NCI-H2107 treated with DMSO at 0.1 percent for 48 hours (cell line): ENCODE measurements around the gene MX2.
"Not testable (repeated sequence)": the region's sequence is repeated elsewhere in the genome, so short reads cannot be mapped to it uniquely, and the experiment has no call there.

Source experiments
- DNase-seq: peaks from one replicate; lab custom pipeline; 2025; ENCODE audit not compliant: unreplicated experiment; lab: John Stamatoyannopoulos, UW

Gene MX2, protein sequence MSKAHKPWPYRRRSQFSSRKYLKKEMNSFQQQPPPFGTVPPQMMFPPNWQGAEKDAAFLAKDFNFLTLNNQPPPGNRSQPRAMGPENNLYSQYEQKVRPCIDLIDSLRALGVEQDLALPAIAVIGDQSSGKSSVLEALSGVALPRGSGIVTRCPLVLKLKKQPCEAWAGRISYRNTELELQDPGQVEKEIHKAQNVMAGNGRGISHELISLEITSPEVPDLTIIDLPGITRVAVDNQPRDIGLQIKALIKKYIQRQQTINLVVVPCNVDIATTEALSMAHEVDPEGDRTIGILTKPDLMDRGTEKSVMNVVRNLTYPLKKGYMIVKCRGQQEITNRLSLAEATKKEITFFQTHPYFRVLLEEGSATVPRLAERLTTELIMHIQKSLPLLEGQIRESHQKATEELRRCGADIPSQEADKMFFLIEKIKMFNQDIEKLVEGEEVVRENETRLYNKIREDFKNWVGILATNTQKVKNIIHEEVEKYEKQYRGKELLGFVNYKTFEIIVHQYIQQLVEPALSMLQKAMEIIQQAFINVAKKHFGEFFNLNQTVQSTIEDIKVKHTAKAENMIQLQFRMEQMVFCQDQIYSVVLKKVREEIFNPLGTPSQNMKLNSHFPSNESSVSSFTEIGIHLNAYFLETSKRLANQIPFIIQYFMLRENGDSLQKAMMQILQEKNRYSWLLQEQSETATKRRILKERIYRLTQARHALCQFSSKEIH

DNA sequence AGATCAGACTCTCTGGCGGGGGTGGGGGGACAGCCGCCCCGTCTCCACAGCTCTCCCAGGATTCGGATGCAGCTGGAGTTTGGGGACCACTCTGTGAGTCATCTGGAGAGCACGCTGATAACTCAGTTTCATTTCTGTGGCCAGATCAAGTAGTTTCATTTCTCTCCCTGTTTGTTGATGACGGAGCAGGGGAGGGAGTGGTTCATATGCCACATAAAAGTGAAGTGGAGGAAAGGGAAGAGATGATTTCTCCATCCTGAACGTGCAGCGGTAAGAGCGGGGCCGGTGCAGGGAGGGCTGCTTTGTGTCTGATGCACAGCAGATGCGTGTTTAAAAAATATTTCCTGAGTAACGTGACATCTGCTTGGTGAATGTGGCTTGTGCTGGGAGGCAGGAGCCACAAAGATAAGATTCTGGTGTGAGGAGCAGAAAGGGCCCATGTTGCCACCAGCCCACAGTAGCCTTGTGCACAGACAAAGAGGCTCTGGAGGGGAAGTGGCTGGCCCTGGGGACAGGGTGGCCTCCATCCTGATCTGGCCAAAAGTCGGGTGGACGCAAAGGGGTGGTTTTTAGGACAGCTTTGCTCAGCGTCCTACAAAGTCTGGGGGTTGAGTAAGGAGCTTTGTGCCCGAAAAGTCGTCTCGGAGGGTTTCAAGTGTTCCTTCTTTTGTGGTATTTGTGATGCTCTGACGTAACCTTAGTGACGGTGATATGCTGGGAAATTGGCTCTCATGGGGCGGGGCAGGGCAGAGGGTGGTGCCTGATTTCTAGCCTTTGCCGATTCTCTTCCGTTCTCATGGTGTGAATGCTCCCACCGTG, at the start of gene MX2:
Gene MX2 (plus strand): TSS at position 242 of the 819 bp plus-strand sequence. CDS start 14,880 bp downstream, outside the sequence.
- peak; percentile 42 for DNase-seq

DNA sequence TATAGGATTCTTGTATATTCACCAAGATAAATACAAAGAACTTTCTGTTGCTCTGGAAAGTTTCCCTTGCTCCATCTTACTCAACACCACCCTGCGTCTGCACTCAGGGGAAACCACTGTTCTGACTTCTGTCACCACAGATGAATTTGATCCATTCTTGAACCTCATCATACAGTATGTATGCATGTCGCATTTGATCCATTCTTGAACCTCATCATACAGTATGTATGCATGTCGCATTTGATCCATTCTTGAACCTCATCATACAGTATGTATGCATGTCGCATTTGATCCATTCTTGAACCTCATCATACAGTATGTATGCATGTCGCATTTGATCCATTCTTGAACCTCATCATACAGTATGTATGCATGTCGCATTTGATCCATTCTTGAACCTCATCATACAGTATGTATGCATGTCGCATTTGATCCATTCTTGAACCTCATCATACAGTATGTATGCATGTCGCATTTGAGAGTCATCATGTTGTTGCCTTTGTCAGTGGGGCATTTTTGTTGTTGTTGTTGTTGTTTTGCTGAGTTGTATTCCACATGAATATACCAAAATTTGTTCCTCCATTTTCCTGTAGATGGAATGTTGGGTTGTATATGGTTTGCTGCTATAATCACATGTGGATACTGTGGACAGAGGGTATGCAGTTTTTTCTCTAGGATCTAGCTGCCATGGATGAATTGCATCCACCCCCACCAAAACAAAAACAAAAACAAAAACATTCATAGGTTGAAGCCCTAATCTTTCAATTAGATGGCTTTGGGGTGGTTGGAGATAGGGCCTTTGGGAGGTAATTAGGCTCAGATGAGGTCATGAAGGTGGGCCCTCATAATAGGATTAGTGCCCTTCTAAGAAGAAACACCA, 48.3 kb upstream of the MX2 start:
- not testable (repeated sequence) for DNase-seq

DNA sequence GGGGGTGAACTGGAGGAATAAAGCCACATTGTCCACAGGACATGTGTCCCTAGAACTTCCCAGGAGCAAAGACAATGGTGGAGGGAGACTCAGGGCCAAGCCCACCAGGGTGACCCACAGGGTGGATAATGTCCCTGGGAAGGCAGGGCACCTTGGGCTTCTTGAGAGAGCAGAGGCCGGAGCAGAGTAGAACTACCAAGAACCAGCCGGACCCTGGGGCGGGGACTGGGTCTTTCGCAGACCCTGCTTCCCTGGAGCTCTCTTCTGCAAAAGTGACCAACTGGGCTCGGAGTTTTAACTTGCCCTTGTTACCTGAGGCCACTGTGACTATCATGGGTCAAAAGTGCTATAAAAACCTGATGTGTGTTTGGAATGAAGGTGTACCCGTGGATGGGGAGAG, 46.1 kb upstream of the MX2 start:
- DNase-seq, result no peak

DNA sequence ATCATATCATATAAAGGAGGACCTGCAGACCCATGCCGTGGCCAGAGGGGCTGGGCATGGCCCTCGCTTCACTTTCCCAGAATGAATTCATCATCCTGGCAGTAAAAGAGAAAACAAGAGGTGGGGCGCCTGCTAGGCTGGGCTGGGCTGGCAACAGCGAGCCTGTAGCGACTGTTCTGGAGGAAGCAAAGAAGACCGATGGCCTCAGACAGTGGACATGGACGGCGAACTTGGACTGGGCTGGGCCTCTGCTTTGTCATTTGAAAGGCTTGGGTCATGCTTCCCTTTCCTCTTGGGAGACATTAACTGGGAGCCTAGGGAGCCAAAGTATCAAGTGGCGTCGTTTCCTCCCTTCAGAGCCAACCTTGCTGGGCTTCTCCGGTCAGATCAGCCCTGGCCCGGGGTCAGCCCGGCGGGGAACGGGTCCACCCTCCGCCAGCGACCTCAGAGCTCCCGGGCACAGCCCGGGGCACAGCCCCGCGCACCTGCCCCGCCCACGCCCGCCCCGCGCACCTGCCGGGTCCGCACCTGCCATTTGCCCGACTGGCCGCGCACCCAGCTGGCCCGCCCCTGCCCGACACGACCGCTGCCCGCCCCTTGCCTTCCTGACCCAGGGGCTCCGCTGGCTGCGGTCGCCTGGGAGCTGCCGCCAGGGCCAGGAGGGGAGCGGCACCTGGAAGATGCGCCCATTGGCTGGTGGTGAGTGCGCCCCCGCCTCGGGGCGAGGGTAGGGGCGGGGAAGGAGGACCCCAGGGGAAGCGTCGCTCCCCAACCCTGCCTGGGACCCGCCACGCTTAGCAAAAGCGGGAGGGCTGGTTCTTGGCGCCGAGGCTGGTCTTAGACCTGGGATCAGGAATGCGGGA, 45.4 kb upstream of the MX2 start, which contains the start of gene FAM3B:
Gene FAM3B (plus strand): TSS at position 602 of the 863 bp plus-strand sequence. CDS start 79 bp downstream, at position 681.
- peak; percentile 25 for DNase-seq

DNA sequence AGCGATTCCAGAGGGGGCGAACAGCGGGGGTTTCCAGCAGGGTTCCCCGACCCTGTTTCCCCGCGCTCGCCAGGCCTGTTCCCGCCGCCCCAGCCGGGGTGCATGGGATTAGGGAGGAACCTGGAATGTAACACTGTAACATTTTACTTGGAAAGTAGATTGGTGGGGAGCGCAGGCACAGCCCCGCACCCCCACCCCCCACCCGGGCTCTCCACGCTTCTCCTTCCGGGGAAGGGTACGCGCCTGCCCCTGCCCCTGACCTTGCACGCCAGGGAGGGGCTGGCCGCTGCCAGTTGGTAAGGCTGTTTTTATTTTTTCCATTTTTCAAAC, 44.8 kb upstream of the MX2 start:
- DNase-seq, result no peak

DNA sequence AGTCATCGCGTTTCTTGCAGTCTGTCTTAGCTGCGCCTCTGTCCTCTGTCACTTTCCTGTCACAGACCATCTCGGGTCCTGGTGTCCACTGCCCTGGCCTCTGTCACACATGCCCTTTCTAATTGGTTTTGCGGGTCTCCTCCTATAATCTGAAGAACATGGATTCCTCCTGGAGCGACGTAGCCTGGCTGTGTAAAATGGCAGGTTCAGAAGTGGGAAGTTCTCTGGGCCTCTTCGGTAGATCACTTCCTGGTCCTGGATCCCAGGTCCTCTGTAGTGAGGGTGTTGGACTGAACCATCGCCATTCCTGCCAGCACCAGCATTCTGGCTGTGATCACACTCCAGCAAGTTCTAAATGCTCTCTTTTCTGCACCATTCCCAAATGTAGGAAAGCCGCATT, 44.4 kb upstream of the MX2 start:
- peak; percentile 23 for DNase-seq

DNA sequence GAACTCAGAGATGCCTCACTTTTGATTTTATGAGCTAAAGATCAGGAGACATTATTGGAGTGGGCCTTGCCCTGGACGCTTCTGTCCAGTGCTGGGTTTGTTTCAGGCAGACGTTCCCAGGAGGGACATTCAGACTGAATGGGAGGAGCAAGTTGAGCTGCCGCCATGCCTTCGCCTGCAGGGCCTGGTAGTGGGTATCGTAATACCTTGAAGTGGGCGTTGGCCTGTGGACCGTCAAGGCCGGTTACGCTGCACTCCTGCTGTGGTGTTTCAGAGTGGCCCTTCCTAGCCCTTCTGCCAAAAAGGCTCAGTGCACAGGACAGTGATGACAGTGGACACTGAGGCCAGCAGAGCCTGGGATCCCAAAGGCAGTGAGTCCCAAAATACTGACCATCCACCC, 43.6 kb upstream of the MX2 start:
- DNase-seq, result no peak

DNA sequence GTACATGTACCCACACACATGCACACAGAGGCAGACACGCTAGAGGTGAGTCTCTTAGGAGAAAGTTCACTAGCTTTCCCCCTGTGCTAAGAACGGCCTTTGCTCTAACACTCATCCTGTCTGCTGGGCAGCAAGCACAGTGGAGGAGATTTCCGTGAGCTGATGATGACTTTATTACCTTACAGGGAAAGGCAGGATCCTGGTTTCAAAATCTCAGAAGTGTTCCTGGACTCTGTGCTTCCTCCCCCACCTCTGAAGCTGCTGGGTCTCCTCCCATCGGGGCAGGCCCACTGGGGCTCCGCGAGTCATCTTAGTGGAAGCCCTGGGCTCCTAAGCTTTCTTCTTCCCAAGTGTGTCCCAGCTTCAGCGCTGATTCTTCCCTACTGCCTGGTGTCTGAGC, 42.6 kb upstream of the MX2 start:
- no peak for DNase-seq

DNA sequence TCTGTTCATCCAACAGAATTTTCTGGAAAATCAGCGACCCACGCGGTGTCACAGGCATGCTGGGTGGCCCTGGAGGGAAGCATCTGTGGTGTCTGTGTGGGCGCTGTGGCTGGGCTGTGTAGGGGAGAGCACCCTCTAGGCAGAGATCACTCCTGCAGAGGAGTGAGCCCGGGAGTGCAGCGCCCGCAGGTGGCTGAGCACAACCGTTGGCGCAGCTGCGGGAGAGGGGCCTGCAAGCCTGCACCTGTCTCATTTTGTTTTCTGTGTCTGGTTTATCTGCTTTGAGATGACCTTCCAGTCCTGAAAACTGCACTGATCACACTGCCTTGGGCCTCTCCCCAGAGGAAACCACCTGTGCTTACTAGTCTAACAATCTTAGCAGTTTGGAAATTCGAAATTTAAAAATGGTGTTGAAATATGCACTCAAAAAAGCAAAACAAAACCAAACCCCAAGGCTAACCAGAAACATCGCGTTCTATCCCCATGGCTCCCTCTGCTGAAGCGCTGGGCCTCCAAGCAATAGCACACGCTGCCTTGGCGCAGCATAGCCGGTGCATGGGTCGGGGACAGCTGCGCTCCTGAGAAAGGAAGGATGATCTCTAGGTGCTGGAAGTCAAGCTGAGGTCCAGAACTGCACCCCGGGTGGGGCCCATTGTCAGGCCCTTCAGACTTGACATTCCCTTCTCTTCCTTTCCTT, 40.5 kb upstream of the MX2 start:
- DNase-seq, result peak; percentile 68

DNA sequence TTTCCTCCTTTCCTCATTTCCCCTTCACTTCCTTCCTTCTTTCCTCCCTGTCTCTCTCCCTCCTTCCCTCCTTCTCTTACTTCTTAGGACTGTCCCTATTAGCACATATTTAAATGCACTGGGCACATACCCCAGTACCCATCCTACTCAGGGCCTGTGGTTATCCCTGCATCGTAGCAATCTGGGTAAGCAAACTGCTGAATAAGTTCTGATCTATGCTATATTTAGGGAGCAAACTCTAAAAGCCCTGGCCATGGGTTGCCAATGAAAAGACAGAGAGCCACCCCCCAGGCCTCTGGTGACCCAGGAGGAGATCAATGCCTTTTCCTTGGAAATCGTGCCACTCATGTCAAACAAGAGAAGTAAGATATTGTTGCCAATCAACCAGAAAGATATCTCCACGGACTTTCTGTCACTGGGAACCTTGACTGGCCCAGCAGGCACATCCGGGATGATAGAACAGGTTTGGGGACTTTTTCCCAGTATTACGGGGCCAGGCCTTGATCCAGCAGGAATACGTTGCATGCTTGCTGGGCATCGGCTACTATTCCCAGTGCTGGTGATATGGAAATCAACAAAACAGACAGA, 39.8 kb upstream of the MX2 start:
- DNase-seq, result no peak

DNA sequence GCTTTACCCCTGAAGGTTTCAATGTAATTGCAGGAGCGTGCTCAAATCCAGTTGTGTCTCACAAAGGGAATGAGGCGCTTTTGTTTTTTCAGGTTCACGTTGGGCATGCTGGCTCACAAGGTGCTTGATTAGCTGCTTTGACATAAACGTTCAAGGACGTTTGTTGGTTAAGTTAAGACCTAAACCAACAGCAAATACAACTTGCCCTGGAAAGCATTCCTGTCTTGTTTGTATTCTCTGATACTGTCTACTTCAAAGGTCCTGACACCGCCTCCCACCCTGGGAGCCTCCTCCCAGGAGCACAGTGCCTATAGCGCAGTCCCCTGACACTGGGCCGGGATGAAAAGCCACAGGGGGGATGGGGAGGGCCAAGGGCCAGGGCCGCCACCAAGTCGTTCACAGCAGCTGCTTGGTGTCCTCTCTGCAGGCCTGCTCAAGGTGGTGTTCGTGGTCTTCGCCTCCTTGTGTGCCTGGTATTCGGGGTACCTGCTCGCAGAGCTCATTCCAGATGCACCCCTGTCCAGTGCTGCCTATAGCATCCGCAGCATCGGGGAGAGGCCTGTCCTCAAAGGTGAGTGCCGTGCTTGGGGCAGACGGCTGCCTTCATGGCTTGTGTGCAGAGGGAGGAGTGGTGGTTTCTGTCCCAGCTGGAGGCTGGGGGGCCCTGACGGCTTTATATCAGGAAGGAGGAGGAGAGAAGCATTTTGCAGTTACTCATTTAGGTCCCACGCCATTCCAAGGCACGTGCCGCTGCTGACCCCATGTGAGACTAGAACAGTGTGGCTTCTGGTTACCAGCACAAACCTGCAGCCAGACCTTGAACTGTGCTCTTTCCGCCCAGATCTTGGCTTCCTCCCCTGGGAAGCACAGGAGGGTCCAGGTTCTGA, 39.1 kb upstream of the MX2 start:
- no peak for DNase-seq

DNA sequence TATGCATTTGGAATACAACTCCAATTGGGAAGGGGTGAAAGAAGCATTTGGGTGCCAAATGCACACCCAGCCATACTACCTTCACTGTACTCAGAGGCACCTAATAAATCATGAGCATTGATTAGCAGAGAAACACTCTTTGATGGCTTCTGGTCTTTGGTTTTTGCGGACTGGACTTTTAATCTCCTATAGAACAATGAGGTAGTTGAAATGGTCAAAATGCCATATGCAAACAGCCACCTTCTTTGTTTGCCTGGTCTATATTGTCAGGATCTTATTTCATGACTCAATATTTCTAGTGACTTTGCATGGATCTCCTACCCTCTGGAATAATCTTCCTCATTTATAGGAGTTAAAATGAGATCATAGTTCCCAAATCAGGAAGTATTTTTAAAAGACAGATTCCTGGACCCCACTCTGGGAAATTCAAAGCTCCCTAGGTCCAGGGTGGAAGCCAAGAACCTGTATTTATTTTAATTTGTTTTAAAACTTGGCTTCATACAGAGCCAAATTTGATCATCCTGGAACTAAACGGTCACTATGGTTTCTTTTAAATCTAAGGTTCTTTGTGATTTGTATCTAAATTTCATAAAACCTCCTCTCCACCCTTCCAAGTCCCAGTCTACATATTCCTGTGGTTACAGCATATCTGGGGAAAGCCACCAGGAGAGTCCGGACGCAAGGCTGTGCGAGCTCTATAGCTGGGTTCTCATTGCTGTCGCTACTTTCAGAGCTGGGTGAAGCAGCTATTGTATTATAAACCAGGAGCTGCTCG, 36.5 kb upstream of the MX2 start:
- no peak for DNase-seq

DNA sequence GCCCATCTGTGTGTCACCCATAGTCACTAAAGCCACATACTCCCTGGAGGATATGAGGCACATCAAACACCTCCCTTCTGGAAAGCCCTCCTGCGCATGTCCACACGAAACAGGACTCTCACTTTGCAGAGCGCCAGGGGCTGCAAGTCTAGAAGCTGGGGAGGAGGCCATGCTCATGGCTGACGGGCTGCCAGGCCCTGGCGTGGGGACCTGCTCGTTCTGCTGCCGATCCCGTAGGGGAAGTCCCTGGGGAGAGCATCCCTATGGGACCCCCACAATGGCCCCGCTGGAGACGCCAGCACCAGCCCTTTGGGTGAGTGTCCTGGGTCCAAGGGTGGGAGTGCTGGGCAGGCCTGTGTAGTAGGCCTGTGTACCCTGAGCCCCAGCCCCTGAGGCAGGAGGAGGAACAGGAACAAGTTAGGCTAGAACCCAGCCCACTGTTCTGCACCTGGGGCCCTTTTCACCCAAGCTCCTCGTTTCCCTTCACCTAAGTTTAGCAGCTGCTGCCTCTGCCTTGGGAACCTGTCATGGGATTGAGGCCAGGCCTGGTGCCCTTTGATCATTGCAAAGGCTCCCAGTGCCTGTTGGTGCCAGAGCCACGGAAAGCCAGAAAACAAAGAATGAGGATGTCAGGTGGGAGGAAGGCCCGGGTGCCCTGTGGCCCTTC, 35.3 kb upstream of the MX2 start:
- DNase-seq, result no peak

DNA sequence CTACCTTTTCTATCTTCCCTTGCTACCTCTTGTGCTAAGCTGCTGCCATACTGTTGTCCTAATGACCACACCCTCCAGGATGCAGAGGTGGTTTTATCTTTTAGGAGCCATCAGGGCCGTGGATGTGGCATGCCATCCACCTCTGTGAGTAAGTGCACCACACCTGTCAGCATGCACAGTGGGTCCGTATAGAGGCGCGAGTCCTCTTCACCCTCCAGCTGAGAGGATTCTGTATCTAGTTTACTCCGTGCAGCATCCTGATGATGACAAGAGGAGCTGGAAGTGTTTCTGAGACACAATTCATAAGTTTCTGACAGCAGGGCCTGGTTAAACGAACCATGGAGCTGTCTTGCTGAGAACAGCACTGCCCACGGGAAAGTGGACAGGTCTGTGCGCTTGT, 34.1 kb upstream of the MX2 start:
- no peak for DNase-seq

DNA sequence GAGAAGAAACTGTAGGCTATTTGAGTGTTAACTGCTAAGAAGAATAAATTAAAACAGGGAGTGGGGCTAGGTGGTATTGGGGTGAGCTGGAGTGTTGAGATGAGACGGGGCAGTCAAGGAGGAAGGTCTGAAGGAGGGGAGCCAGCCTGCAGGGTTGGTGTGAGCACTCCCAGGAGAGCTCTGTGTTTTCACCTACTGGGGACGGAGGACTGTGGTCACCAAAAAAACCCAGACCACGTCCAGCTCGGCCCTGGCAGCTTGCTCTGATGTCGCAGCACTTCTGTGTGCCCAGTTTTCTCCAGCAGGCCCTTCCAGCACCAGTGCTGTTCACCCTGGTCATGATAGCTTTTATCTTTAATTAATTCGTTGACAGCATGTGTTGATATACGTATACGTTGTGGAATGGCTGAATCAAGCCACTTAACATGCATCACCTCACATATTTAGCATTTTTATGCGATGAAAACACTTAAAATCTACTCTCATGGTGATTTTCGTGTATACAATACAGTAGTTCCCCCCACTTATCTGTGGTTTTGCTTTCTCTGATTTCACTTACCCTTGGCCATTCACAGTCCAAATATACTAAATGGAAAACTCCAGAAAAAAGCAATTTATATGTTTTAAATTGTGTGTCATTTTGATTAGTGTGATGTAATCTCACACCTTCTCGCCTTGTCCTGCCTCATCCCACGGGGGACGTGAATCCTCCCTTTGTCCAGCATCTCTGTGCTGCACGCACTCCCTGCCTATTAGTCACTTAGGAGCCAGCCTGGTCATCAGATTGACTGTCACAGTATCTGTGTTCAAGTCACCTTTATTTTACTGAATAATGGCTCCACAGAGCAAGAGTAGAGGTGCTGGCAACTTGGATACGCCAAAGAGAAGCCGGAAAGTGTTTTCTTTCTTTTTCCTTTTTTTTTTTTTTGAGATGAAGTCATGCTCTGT, 32.9 kb upstream of the MX2 start:
- DNase-seq, result no peak
